Retinal pigment epithelial cell (primary cell): ENCODE results near the gene TOMM20.
"Not testable (repeated sequence)": the region's sequence is repeated elsewhere in the genome, so short reads cannot be mapped to it uniquely, and the experiment has no call there.

Experiments
- DNase-seq: peaks from one replicate; pipeline ENCODE4 v3.0.0-alpha.2; 2010; ENCODE audit warnings: low read depth
- H3K4me3 ChIP-seq: 2 replicates; pipeline ENCODE4 v1.5.1; 2011; ENCODE audit warnings: mild to moderate bottlenecking, low read length, control low read depth, moderate library complexity
- CTCF ChIP-seq: conservative IDR thresholded peaks from 2 replicates; pipeline ENCODE4 v1.5.1; 2011; ENCODE audit warnings: low read depth, low read length, control low read depth, inconsistent platforms

TOMM20 gene

GRCh38 chr1:235090406-235091069 is 38.1 kb downstream of the TOMM20 start:
- peak overlapping the region; percentile 7 for H3K4me3 ChIP-seq
- no peak for DNase-seq
- peak; percentile 45 for TF ChIP-seq CTCF

- no peak for DNase-seq
- no peak for TF ChIP-seq CTCF
- no peak overlapping the region for H3K4me3 ChIP-seq
Observed at GRCh38 chr1:235088907-235089306, 39.7 kb downstream of the TOMM20 start.

- H3K4me3 ChIP-seq: no peak overlapping the region
- DNase-seq: no peak
- TF ChIP-seq CTCF: no peak
Observed at GRCh38 chr1:235088430-235088829, 40.2 kb downstream of the TOMM20 start.

GRCh38 chr1:235087906-235088305 is 40.7 kb downstream of the TOMM20 start:
- no peak overlapping the region for H3K4me3 ChIP-seq
- TF ChIP-seq CTCF: no peak
- DNase-seq: no peak

GRCh38 chr1:235085411-235086117 is 43.1 kb downstream of the TOMM20 start:
- not testable (repeated sequence) for DNase-seq, H3K4me3 ChIP-seq

GRCh38 chr1:235080788-235081187 is 47.8 kb downstream of the TOMM20 start:
- H3K4me3 ChIP-seq, DNase-seq: not testable (repeated sequence)

GRCh38 chr1:235080297-235080657 is 48.4 kb downstream of the TOMM20 start:
- DNase-seq: not testable (repeated sequence)

GRCh38 chr1:235079443-235080296 is 49.0 kb downstream of the TOMM20 start:
- peak; percentile 1 for TF ChIP-seq CTCF
- no peak overlapping the region for H3K4me3 ChIP-seq
- no peak for DNase-seq

More at GRCh38 chr1:235080297-235080657, 48.4 kb downstream of the TOMM20 start:
- H3K4me3 ChIP-seq: not testable (repeated sequence)
